ENCODE data around the gene C20orf202.

DNA sequence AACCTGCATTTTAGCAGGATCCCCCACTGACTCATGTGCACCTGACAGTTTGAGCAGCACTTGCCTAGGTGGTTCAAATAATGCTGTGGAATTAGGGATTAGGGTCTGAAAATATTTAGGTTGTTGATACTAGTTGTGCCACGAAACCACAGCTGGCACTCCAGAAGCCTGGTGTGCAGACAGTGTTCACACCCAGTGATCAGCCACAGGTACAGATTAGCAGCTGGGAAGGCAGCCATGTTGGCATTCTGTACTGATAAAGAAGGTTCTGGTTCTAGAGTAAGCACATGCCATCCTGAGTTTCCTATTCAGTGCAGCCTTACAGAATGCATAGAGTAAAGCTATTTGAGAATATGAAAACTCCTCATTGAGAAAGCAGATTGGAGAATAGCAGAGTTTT, 48.6 kb upstream of the C20orf202 start:
- TF ChIP-seq POLR2A (IDR thresholded peaks at IDR 0.05) (no peak), POLR2AphosphoS5 (IDR thresholded peaks at IDR 0.05) (no peak)
- TF ChIP-seq, protein P1, sequence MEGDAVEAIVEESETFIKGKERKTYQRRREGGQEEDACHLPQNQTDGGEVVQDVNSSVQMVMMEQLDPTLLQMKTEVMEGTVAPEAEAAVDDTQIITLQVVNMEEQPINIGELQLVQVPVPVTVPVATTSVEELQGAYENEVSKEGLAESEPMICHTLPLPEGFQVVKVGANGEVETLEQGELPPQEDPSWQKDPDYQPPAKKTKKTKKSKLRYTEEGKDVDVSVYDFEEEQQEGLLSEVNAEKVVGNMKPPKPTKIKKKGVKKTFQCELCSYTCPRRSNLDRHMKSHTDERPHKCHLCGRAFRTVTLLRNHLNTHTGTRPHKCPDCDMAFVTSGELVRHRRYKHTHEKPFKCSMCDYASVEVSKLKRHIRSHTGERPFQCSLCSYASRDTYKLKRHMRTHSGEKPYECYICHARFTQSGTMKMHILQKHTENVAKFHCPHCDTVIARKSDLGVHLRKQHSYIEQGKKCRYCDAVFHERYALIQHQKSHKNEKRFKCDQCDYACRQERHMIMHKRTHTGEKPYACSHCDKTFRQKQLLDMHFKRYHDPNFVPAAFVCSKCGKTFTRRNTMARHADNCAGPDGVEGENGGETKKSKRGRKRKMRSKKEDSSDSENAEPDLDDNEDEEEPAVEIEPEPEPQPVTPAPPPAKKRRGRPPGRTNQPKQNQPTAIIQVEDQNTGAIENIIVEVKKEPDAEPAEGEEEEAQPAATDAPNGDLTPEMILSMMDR (IDR thresholded peaks at IDR 0.05 in 8 of 11, conservative IDR thresholded peaks at IDR 0.05 in 3 of 11), result no peak
